GM13977 (cell line): ENCODE data around the gene EGFL7.

Experiments
- DNase-seq: peaks from one replicate; pipeline ENCODE4 v3.0.0; 2012; ENCODE audit warnings: low spot score
- in situ Hi-C: fragments of 300-500 bp; cut with MboI; formaldehyde crosslinking; loops from one replicate; pipeline ENCODE4 v1.12.0; 2022; ENCODE audit warnings: low sequenced_read_pairs, low pct_unique_long_range_greater_than_20kb, mixed read lengths, inconsistent platforms; ENCODE audit not compliant: unreplicated experiment
- TF ChIP-seq, protein P1 (sequence below): IDR thresholded peaks from 2 replicates; pipeline ENCODE4 v1.5.1; 2012; ENCODE audit warnings: mild to moderate bottlenecking, control low read depth; ENCODE audit not compliant: insufficient read depth; ENCODE audit errors: extremely low read depth, missing control alignments

EGFL7 gene

DNA sequence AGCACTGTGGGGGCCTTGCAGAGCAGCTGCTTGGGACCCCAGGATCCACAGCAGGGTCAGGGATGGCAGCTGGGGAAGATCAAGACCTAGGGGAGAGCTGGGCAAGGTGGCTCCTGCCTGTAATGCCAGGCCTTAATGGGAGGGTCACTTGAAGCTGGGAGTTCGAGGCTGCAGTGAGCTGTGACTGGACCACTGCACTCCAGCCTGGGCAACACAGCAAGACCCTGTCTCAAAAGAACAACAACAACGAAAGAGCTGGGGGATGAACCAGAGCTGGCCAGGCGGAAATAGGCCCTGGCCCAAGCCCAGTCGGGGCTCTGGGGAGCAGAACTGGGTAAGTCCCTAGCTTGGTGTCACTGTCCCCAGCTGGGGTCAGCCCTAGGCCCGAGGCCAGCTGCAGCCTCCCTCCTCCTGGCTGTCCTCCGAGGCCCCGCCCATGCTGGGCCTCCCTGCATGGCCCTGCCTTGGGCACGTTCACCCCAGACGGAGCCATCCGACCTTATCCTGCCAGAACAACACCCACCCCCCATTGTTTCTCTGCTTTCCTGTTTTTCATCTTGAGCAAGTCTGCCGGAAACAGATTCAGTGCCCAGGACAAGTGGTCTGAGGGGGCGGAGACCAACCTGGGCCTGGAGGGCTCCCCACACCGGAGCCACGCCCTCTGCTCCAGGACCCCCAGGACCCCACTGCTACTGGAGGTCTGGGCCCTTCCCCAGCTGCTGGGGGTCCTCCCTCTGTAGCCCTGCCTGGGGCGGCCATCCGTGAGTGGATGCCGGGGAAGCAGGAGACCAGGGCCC lies 51.6 kb downstream of the EGFL7 start:
- TF ChIP-seq, protein P1, sequence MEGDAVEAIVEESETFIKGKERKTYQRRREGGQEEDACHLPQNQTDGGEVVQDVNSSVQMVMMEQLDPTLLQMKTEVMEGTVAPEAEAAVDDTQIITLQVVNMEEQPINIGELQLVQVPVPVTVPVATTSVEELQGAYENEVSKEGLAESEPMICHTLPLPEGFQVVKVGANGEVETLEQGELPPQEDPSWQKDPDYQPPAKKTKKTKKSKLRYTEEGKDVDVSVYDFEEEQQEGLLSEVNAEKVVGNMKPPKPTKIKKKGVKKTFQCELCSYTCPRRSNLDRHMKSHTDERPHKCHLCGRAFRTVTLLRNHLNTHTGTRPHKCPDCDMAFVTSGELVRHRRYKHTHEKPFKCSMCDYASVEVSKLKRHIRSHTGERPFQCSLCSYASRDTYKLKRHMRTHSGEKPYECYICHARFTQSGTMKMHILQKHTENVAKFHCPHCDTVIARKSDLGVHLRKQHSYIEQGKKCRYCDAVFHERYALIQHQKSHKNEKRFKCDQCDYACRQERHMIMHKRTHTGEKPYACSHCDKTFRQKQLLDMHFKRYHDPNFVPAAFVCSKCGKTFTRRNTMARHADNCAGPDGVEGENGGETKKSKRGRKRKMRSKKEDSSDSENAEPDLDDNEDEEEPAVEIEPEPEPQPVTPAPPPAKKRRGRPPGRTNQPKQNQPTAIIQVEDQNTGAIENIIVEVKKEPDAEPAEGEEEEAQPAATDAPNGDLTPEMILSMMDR: no peak
- in situ Hi-C loops: no loop called here

DNA sequence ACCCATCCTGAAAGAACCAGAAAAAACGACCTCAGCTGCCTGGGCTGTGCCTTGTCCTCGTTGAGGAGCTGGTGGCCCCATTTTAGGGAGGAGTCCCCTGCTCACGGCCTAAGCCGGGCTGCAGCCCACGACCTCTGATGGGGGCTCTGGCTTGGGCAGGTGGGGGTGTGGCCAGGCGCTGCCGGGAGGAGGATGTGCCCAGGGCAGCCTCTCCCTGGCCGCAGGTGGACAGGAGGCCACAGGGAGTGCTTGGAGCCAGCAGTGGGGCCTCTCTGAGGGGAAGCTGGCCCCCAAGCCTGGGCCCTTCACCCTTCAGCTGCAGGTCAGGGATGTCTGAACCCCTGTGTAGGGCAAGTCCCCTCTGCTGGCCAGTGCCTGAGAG lies 52.2 kb downstream of the EGFL7 start:
- no peak for DNase-seq
- TF ChIP-seq, protein P1: no peak
- in situ Hi-C loops: no loop called here

More for the DNA sequence above, 51.6 kb downstream of the EGFL7 start:
- no peak for DNase-seq

DNA sequence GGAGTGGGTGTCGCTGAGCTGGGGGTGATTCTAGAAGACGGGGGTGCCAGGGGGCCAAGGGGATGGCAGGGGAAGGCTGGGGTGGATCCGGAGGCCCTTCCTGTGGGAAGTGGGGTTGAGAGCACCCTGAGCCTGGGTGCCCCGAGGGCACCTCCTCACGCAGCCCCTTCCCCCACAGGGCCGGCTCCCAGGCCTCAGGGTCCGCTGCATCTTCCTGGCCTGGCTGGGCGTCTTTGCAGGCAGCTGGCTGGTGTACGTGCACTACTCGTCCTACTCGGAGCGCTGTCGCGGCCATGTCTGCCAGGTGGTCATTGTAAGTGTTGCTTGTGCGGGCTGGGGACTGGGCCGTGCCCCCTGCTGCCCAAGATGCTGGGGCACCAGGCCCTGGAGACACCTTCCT lies 54.7 kb downstream of the EGFL7 start:
- TF ChIP-seq, protein P1: no peak
- DNase-seq: no peak
- in situ Hi-C loops: no loop called here

DNA sequence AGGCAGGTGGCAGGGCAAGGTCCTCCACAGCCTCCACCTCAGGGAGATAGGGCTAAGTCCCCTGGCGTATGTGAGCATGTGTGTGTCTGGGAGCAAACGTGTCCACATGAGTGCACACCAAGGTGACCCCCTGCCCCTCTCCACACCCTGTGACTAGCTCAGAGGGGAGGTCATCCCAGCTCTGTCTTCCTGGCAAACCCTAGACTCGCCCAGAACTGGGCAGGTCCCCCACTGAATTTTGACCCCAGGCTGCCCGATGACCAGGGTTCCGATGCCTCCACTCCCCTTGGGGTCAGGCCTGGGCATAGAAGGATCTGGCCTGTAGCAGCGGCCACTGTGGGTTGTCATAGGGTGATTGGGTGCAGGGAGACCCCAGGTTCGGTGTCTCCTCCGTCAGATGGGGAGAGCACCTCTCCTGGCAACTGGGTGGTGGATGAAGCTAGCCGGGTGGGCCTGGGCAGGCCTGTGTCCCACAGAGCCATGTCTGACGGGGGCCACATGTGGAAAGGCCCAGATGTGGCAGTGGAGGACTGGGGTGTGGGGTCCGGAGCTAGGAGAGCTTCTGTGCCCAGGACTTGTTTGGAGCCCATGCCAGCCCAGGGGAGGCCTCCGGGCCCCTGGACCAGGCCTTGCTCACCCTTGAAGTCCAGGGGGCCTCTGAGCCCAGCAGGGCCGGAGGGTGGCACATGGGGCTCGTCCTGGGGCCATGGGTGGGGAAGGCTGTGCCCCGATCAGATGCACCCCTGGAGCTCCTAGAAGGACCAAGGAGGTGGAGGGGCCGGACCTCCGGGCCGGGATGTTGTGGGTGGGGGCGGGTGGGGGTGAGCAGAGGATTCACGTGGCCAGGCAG lies 55.9 kb downstream of the EGFL7 start:
- in situ Hi-C loops: no loop called here
- TF ChIP-seq, protein P1: no peak
- DNase-seq: no peak

DNA sequence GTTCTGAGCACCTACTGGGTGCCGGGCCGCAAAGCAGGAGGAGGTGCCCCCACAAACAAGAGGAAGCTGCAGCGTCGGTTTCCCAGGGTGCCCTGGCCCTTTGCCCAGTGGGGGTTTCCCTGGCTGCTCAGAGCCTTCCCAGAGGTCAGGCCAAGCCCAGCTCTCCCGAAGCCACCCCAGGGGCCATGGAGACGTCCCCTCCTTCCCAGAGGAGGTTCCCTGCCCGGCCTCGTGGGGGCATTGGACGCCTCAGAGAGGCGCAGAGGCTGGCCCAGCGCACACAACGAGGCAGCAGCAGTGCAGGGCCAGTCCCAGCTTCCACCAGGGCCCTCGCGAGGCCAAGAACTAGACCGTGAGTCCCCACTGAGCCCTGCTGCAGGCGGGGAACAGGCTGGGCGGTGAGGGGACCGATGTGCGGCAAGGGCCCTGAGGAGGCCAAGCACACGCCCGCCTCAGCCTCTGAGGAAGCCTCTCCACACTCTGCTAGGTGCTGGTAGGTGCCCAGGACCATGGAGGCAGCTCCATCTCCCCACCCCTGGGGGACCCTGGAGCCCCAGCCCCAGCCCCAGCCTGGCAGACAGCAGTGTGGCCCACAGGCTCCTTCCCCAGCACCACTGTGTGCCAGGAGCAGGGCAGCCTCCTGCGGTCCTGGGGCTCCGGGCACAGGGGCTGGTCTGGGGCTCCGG lies 56.6 kb downstream of the EGFL7 start:
- TF ChIP-seq, protein P1: peak; percentile 0
- in situ Hi-C loops: no loop called here
- no peak for DNase-seq

DNA sequence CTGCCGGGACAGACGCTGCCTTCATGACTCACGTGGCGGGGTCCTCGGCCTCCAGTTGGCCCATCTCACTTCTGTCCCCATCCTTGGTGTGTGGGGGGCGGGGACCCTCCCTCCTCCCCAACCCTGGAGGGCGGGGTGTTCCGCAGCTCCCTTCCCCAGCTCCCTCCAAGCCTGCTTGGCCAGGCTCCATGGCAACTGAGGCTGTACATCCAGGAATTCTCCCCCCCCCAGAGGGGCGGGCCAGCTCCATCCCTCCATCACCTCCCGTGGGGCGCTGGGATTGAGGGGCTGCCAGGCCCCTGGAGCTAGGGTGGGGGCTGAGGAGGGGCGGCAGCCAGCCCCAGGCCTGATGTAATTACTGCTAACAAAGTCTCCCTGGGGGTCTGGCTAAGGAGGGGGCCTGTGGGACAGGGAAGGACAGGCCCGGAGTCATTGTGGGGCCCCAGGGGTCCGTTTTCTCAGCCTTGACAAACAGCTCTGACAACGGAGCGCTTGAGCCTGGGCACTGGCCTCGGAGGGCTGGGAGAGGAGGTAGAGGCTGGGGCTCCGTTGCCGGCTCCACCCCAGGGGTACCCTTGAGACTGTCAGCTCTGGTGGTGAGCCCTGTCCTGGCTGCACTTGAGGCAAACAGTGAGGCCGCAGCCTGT lies 57.7 kb downstream of the EGFL7 start:
- in situ Hi-C loops: no loop called here
- DNase-seq: no peak

More for the DNA sequence above, 57.7 kb downstream of the EGFL7 start:
- TF ChIP-seq, protein P1: no peak
